ENCODE data around the gene BBS12.

- TF ChIP-seq CTCF (IDR thresholded peaks at IDR 0.05; ENCODE audit: poor library complexity) (no peak), EZH2phosphoT487 (IDR thresholded peaks at IDR 0.05; ENCODE audit: low read depth, severe bottlenecking, unreplicated experiment) (no peak), EZH2 (IDR thresholded peaks at IDR 0.05; ENCODE audit: borderline replicate concordance) (no peak)
These were observed 40.5 kb downstream of the BBS12 start for GRCh38 chr4:122772986-122773385.
